Spleen (tissue), 11 donors: ENCODE measurements around the gene CTNNB1. TPM values are rescaled to one million over a fixed set of nuclear protein-coding genes. Genes with fewer than 3 reads are reported as not detected.

Experiments
- DNase-seq: peaks from one replicate; pipeline ENCODE4 v3.0.0-alpha.2; 2020
- H3K27ac ChIP-seq, 8 donors: fragments of 200-600 bp; sonication (generic) in 7 of 8; 1 replicate in 4 of 8; 2 replicates in 4 of 8; pipeline versions ENCODE4 v1.5.0 to v1.8.0; 2016 to 2021; ENCODE audit warnings: inconsistent platforms in 4 of 8, mild to moderate bottlenecking in 4 of 8, moderate library complexity in 1 of 8
- H3K27me3 ChIP-seq, 7 donors: fragments of 200-600 bp; sonication (generic) in 6 of 7; replicated peaks in 1 of 7; 1 replicate in 4 of 7; 2 replicates in 3 of 7; pipeline versions ENCODE4 v1.5.0 to v1.8.0; 2016 to 2021; ENCODE audit warnings: inconsistent platforms in 3 of 7, mild to moderate bottlenecking in 1 of 7
- H3K36me3 ChIP-seq, 6 donors: fragments of 200-600 bp; sonication (generic) in 5 of 6; 1 replicate in 4 of 6; 2 replicates in 2 of 6; pipeline versions ENCODE4 v1.5.0 to v1.8.0; 2016 to 2021; ENCODE audit warnings: inconsistent platforms in 2 of 6
- H3K4me1 ChIP-seq, 6 donors: fragments of 200-600 bp; sonication (generic) in 5 of 6; 1 replicate in 3 of 6; 2 replicates in 3 of 6; pipeline versions ENCODE4 v1.5.0 to v1.8.0; 2016 to 2021; ENCODE audit warnings: inconsistent platforms in 3 of 6
- H3K4me3 ChIP-seq, 8 donors: fragments of 200-600 bp; sonication (generic) in 7 of 8; 1 replicate in 4 of 8; 2 replicates in 4 of 8; pipeline versions ENCODE4 v1.5.0 to v1.8.0; 2016 to 2021; ENCODE audit warnings: inconsistent platforms in 4 of 8, mild to moderate bottlenecking in 4 of 8, moderate library complexity in 2 of 8
- H3K9me3 ChIP-seq, 8 donors: fragments of 200-600 bp; sonication (generic) in 7 of 8; 1 replicate in 4 of 8; 2 replicates in 4 of 8; pipeline versions ENCODE4 v1.5.0 to v1.8.0; 2016 to 2021; ENCODE audit warnings: inconsistent platforms in 4 of 8
- CTCF ChIP-seq, 11 experiments: fragments of 200-600 bp in 7 of 11; fragments of 450-650 bp in 4 of 11; sonication (generic) in 4 of 11; IDR thresholded peaks in 8 of 11; conservative IDR thresholded peaks in 3 of 11; 1 replicate in 7 of 11; 2 replicates in 4 of 11; pipeline versions ENCODE4 v1.4.0 to v1.8.0; 2016 to 2021; ENCODE audit warnings: antibody characterized with exemption in 11 of 11, inconsistent platforms in 4 of 11, mild to moderate bottlenecking in 1 of 11
- POLR2A ChIP-seq, 3 donors: fragments of 450-650 bp; IDR thresholded peaks; one replicate each; pipeline ENCODE4 v1.5.1; 2017; ENCODE audit warnings: antibody characterized with exemption in 3 of 3, mild to moderate bottlenecking in 1 of 3
- POLR2AphosphoS5 ChIP-seq, 3 donors: sonication (generic); formaldehyde crosslinking; IDR thresholded peaks; one replicate each; pipeline ENCODE4 v1.5.1; 2017; ENCODE audit warnings: antibody characterized with exemption in 3 of 3
- WGBS, 5 donors: extraction: QIAGEN DNeasy Blood & Tissue Kit in 3 of 5; methylation state at CpG; one replicate each; pipeline versions ENCODE4 v1.1.5 to v1.1.7; 2013 to 2018; 5-methylcytosine and 5-hydroxymethylcytosine counted together
- intact Hi-C: fragments of 100-400 bp; cut with DNase I; formaldehyde crosslinking; loops from one replicate; pipeline ENCODE4 v1.15.0; 2023; ENCODE audit warnings: low total_unique reads
- polyA plus RNA-seq, 3 donors: library from polyadenylated mRNA; stranded (reverse); fragments of 200-250 nt; gene quantifications; one replicate each; pipeline ENCODE4 v1.2.1, GENCODE V29; 2013
- total RNA-seq, 7 donors: library from RNA; depleted of rRNA in 3 of 7; stranded (reverse); fragments of >200 nt in 3 of 7; fragmentation: NEBNext Ultra II Directional in 4 of 7; extraction: Animal tissue kit (Norgen Biotek cat#: 25700) in 4 of 7; gene quantifications; one replicate each; pipeline versions ENCODE4 v1.1.0 to v1.2.1, GENCODE V29; 2016 to 2021
- donor health status: healthy with polysubstance abuse.
- donor health status: DM: no; HTN: no; CAD: no; lungs with moderate emphysema.
- donor health status: DM: no; HTN: no; CAD: no.
- donor health status: Bipolar disorder and iron deficiency.
- donor health status: healthy.
- donor health status: DM: no; HTN: no; CAD: no.
- donor health status: DM: yes; HTN: yes; CAD: no.

The CTNNB1 gene
- total and polyA plus RNA-seq, 10 donors: 48.6 to 347 (median 257) TPM

GRCh38 chr3:41159588-41160189 lies 39.6 kb upstream of the CTNNB1 start:
- Histone ChIP-seq H3K36me3 (no peaks in the 10 kb centered on the region), H3K4me1 (peaks cover 0 to 6% (median 0%) of the 10 kb centered on the region in 6 donors), H3K27ac (no peak overlapping the region), H3K9me3 (no peaks in the 10 kb centered on the region), H3K27me3 (no peaks in the 10 kb centered on the region), H3K4me3 (no peak overlapping the region)
- WGBS, 5 donors: 83 to 95% (median 88%) methylated on average over 3 of the region's 3 CpGs
- no peak for DNase-seq
- intact Hi-C loops: no loop called here
- no peak for TF ChIP-seq POLR2A (IDR thresholded peaks at IDR 0.05)
- no peak for TF ChIP-seq POLR2AphosphoS5 (IDR thresholded peaks at IDR 0.05)
- no peak for TF ChIP-seq CTCF (IDR thresholded peaks at IDR 0.05 in 8 of 11, conservative IDR thresholded peaks at IDR 0.05 in 3 of 11)

GRCh38 chr3:41162541-41162940 lies 36.8 kb upstream of the CTNNB1 start:
- peaks cover 0 to 6% (median 0%) of the 10 kb centered on the region in 6 donors for H3K4me1 ChIP-seq
- WGBS, 5 donors: 88 to 98% (median 93%) methylated on average over 3 of the region's 3 CpGs
- intact Hi-C loops: no loop called here
- H3K9me3 ChIP-seq: no peaks in the 10 kb centered on the region
- no peak overlapping the region for H3K4me3 ChIP-seq
- H3K27me3 ChIP-seq: peaks cover 0 to 2% (median 0%) of the 10 kb centered on the region in 7 donors
- H3K36me3 ChIP-seq: no peaks in the 10 kb centered on the region
- no peak overlapping the region for H3K27ac ChIP-seq
- TF ChIP-seq POLR2A (IDR thresholded peaks at IDR 0.05) (no peak), CTCF (IDR thresholded peaks at IDR 0.05 in 8 of 11, conservative IDR thresholded peaks at IDR 0.05 in 3 of 11) (no peak), POLR2AphosphoS5 (IDR thresholded peaks at IDR 0.05) (no peak)
- DNase-seq: no peak

- no peaks in the 10 kb centered on the region for H3K36me3 ChIP-seq
- DNase-seq: no peak
- H3K9me3 ChIP-seq: no peaks in the 10 kb centered on the region
- intact Hi-C loops: no loop called here
- TF ChIP-seq POLR2A (IDR thresholded peaks at IDR 0.05): no peak
- TF ChIP-seq CTCF (IDR thresholded peaks at IDR 0.05 in 8 of 11, conservative IDR thresholded peaks at IDR 0.05 in 3 of 11): no peak
- TF ChIP-seq POLR2AphosphoS5 (IDR thresholded peaks at IDR 0.05): no peak
- H3K27me3 ChIP-seq: peaks cover 0 to 3% (median 0%) of the 10 kb centered on the region in 7 donors
- H3K4me3 ChIP-seq: no peak overlapping the region
- 31 to 65% (median 50%) methylated on average over 1 of the region's 1 CpG for WGBS, 5 donors
- peaks cover 0 to 6% (median 0%) of the 10 kb centered on the region in 6 donors for H3K4me1 ChIP-seq
- no peak overlapping the region for H3K27ac ChIP-seq
Measured at GRCh38 chr3:41163006-41163405, 36.3 kb upstream of the CTNNB1 start.

GRCh38 chr3:41163421-41163820 lies 35.9 kb upstream of the CTNNB1 start:
- Histone ChIP-seq H3K27me3 (peaks cover 0 to 3% (median 0%) of the 10 kb centered on the region in 7 donors), H3K4me1 (peaks cover 0 to 5% (median 0%) of the 10 kb centered on the region in 6 donors), H3K27ac (no peak overlapping the region), H3K4me3 (no peak overlapping the region), H3K9me3 (no peaks in the 10 kb centered on the region), H3K36me3 (no peaks in the 10 kb centered on the region)
- 48 to 65% (median 52%) methylated on average over 3 of the region's 3 CpGs for WGBS, 5 donors
- intact Hi-C loops: no loop called here
- no peak for DNase-seq
- TF ChIP-seq POLR2A (IDR thresholded peaks at IDR 0.05) (no peak), POLR2AphosphoS5 (IDR thresholded peaks at IDR 0.05) (no peak), CTCF (IDR thresholded peaks at IDR 0.05 in 8 of 11, conservative IDR thresholded peaks at IDR 0.05 in 3 of 11) (no peak)
